GM12874 (cell line): ENCODE data around the gene PRLH.

ENCODE experiments used
- TF ChIP-seq, protein P1 (sequence below): IDR thresholded peaks from 2 replicates; pipeline ENCODE4 v1.5.1; 2011; ENCODE audit warnings: low read depth, mild to moderate bottlenecking, control low read depth, low read length, moderate library complexity; ENCODE audit not compliant: insufficient read depth

Gene PRLH

GRCh38 chr2:237615631-237616249 is 49.4 kb downstream of the PRLH start:
- TF ChIP-seq, protein P1, sequence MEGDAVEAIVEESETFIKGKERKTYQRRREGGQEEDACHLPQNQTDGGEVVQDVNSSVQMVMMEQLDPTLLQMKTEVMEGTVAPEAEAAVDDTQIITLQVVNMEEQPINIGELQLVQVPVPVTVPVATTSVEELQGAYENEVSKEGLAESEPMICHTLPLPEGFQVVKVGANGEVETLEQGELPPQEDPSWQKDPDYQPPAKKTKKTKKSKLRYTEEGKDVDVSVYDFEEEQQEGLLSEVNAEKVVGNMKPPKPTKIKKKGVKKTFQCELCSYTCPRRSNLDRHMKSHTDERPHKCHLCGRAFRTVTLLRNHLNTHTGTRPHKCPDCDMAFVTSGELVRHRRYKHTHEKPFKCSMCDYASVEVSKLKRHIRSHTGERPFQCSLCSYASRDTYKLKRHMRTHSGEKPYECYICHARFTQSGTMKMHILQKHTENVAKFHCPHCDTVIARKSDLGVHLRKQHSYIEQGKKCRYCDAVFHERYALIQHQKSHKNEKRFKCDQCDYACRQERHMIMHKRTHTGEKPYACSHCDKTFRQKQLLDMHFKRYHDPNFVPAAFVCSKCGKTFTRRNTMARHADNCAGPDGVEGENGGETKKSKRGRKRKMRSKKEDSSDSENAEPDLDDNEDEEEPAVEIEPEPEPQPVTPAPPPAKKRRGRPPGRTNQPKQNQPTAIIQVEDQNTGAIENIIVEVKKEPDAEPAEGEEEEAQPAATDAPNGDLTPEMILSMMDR, result no peak

GRCh38 chr2:237616373-237616733 is 50.0 kb downstream of the PRLH start:
- TF ChIP-seq, protein P1, result no peak
